Sciatic nerve (tissue), 2 donors: ENCODE data around the gene SLC9A2. TPM values are rescaled to one million over a fixed set of nuclear protein-coding genes. Genes with fewer than 3 reads are reported as not detected.

Experiments used
- ATAC-seq: fragments of 200-7000 bp; cut with Tn5 transposase; one replicate; pipeline ENCODE4 v1.9.1; 2020; ENCODE audit warnings: mild to moderate bottlenecking, moderate library complexity
- DNase-seq: peaks from one replicate; pipeline ENCODE4 v3.0.0-alpha.2; 2020; ENCODE audit warnings: low spot score
- intact Hi-C: fragments of 100-400 bp; cut with DNase I; formaldehyde crosslinking; loops from one replicate; pipeline ENCODE4 v1.14.2; 2022
- total RNA-seq: library from RNA; stranded (reverse); fragmentation: NEBNext Ultra II Directional; extraction: Animal tissue kit (Norgen Biotek cat#: 25700); gene quantifications from one replicate; pipeline ENCODE4 v1.2.1, GENCODE V29; 2021
- donor health status: DM: no; HTN: no; CAD: no.
- donor health status: DM: no; HTN: no; CAD: no.

The SLC9A2 gene
- total RNA-seq, 1 donor from 2014 or later = not detected

DNA sequence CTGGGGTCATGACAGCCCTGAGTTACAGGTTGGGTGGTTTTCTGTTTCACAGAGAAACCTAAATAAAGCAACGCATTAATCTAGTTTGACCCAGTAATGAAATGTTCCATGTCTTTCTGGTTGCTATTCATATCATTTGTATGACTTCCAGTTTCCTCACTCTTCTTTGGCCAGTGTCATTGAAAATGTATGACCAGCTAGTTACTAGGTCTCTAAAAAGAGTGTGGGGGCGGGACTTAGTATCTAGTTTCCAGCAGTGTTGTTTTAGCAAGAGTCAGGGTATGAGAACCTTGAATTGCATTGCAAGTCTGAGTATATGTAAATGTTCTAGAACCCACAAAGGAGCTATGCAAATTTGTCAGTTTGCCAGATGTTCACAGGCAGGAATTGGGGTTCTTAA, 47.7 kb downstream of the SLC9A2 start:
- ATAC-seq = no peak
- intact Hi-C loops = no loop called here
- no peak for DNase-seq

DNA sequence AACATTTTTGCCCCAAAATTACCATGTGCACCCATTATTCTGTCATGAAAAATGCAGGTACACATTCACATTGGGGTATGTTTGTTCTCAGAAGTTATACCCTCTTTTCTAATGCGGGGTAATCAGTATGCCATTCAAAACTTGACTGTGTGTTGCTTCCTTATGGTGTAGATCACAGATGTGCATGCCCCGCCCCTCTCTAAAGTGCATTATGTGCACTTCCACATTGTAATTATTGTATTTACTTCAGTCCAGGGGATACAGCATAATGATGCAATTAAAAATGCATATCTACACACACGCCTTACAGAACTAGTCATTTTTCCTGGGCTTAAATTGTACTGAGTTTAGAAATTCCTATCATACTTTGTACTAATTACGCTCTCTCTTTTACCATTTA, 48.8 kb downstream of the SLC9A2 start:
- DNase-seq (no peak), ATAC-seq (no peak)
- intact Hi-C loops = no loop called here

DNA sequence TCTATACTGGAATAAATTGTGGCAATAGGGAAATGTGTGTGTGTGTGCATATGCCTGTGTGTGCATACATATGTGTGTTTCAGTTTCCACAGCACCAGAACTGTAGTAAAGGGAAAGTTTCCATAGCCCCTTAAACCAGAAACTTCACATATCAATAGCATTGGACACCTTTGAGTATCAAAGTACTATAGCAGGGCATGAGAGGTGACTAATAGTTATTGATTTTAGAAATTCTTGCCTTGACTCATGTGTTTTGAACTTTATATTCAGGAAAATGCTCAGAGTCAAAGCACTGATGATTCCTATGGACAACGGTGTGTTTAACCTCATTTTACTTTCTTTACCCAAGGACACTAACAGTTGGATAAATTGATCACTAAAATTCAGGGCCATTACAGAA, 50.0 kb downstream of the SLC9A2 start:
- no peak for ATAC-seq
- DNase-seq = no peak
- intact Hi-C loops = no loop called here

DNA sequence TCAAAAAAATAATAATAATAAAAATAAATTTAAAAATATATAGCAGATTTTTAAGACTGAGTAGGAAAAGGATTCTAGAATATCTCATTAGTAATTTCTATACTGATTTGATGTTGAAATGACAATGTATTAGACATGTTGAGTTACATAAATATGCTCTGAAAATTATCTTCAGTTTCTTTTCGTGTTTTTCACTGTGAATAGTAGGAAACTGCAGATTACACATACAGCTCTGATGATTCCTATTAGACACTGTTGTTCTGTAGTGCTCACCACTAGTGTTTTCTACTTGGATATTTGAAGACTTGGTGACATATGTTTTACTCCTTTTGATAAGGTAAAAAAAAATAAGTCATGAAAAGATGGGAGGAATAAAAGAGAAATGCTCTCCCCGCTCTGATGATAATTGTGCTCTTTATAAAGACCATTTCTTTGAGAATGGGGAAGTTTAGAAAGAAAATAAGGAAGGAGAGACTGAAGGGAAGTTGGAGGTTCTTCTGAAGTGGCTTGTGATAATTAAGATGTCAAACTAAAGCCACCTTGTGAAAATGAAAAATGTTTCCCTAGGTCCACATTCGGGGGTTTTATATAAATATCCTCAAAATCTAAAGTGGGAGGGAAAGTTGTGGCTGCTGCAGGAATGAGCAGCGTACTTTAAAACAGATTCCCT, 52.9 kb downstream of the SLC9A2 start:
- intact Hi-C loops = no loop called here
- ATAC-seq = no peak

DNA sequence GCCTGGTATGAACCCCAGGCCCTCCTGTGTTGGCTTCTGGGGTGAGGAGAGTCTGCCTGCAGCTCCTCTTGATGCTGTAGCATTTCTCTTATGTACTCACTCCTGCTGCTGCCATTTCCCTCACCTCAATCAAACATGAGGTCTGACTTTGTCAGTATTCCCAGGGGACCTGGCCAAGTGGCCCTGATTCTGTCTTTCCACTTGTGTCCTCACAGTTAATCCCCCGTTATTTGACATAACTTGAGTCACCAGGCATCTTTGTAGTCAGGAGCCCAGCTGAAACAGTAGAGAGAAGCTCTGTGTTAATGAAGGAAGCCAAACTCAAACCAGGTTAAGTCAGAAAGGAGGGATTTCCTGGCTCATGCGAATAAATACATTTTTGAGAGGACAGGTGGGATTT, 55.0 kb downstream of the SLC9A2 start:
- no peak for DNase-seq
- intact Hi-C loops = no loop called here
- ATAC-seq = no peak

More for the DNA sequence above, 52.9 kb downstream of the SLC9A2 start:
- DNase-seq = no peak

DNA sequence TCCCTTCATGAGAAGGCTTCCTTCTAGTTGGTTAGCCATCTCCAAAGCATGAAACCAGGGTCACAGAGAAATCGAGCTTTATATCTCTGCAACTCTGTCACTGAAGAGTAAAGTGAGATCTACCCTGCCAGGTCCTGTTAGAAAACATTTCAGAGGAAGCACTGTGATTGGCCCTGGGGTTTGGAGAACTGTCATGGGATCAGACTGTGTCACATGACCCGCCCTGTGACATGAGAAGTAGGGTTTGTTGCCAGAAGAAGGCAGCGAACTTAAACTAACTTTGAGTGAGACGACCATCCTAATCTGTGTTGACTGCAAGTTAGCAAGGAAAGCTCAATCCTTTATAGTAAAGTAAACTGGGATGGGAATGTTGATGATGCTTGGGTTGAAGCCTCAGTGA, 55.5 kb downstream of the SLC9A2 start:
- no peak for ATAC-seq
- no peak for DNase-seq
- intact Hi-C loops = no loop called here

DNA sequence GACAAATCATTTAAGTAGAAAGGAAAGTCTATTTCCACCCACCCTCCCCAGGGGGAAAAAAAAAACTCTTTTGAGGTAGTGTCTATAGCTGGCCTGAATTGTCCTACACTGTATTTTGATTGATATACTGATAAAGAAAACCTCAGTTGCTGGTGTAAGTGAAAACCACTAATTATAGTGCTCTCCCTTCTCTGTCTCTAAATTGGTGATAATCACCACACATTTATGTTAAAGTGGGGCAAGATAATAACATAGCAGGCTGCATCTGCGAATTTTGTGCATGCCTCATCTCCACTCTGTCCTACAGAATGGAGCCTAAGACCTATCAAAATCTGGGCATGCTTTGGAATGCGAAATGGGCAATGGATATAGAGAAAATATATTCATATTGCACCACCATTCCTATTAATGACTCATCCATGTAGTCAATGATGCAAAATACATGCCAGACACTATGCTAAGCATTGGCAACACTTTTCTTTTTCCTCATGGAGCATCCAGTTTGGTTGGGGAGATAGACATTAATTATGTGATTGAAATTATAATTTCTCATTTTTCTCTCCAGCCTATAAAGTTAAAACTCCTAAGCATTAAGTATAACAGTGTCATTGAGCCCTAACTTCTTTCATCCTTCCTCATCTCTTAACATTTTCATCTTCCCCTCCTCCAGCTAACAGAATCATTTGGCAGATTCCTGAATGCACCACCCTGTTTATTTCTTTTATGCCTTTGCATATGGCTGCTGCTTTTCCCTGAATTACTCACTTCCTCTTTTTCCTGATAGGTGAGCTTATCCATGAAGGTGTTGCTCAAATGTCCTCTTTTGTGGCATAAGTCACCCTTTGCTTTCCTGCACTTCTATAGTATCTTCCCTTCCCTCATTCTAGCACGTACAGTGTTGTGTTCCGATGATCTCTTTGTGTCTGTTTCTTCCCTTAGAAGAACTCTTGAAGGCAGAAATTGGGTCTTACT, 58.2 kb downstream of the SLC9A2 start:
- DNase-seq (no peak), ATAC-seq (no peak)
- intact Hi-C loops = no loop called here

DNA sequence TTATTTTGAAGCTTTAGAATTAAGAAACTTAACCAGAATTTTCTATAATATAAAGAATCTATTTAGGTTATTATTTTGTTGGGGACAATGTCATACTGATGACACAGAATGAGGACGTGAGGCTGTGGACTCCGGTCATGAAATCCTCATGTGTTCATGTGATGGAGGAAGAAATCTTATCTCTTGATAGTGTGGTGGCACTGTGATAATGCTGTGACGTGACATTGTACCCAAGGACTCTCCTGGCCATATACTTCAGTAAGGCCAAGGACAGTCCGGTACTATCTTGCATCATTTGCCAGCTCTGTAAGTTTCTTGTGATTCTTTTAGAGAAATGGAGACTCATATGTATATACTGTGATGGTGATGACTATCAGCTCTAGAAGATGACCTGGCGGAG, 59.1 kb downstream of the SLC9A2 start:
- ATAC-seq = no peak
- intact Hi-C loops = no loop called here
- DNase-seq = no peak

DNA sequence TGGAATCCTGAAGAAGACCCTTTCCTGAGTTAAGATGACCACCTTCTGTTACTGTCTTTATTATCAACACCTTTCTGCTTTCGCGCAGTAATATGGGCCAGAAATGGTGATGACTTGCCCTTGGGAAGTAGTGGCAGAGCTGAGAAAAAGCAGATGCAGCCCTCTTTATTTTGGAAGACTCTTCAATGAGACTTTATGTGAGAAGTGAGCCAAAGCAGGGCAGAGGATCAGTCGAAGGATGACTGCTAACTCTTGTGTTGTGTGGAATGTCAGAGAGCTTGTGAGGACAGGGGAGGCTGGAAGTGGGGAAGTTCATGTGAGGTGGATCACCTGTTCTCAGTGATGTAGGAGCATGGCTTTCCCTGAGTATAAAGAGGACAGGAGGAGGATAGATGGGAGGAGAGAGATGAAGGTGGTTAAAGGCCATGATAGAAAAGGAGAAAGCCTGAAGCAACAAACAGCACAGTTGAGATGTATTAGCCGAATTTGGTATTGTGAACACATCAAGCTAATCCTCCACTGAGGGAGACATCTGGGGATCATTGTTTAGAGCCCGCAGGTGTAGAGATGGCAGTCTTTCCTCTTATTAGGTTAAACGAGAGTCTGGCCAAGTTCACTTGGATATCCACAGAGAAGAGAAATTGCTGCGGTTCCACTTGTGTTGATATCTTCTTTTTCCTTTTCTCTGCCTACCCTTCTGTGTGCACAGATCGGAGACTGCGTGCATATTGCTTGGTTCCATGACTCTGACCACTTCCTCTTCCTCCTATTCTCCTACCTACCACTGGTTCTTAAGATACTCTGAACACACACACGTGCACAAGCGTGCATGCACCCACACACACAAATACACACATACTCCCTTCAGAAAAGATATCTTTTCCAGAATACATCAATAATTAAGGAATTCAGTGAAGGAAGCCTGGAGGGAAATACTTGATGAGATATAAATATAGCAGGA, 67.4 kb downstream of the SLC9A2 start:
- ATAC-seq = no peak
- intact Hi-C loops = no loop called here

DNA sequence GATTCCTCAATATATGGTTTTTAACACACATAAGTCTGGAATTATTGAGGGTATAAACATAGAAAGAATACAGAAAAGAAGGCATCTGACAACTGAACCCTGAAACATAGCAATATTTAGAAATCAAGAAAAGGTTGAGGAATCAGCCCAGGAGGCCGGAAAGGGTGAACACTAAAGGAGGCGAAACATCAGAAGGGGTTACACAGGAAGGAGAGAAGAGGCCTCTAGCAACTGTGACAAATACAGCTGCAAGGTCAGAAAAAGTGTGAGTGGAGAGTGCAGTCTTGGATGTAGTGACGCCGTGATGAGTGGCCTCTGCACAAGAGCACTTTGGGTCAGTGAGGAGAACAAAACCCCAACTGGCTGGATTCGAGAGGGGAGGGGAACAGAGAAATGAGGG, 70.7 kb downstream of the SLC9A2 start:
- intact Hi-C loops = no loop called here
- no peak for ATAC-seq
- no peak for DNase-seq

More for the DNA sequence above, 67.4 kb downstream of the SLC9A2 start:
- DNase-seq = no peak

DNA sequence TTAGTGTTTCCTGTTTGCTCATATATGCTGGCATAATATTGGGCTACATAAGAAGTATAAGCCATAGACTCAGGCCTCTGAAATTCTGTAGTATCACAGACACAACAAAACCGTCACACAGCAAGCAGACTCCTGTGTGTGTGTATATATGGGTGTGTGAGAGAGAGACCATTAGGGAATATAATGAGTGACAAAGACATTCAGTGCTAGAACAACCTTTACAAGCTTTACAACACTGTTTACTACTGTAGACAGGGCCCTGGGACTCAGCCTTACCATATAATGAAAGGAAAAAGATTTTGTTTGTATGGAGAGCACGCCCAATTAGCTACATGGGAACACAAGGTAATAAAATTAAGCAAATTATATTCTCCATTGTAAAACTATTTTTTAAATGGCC, 77.1 kb downstream of the SLC9A2 start:
- intact Hi-C loops = no loop called here
- DNase-seq = no peak
- ATAC-seq = no peak

DNA sequence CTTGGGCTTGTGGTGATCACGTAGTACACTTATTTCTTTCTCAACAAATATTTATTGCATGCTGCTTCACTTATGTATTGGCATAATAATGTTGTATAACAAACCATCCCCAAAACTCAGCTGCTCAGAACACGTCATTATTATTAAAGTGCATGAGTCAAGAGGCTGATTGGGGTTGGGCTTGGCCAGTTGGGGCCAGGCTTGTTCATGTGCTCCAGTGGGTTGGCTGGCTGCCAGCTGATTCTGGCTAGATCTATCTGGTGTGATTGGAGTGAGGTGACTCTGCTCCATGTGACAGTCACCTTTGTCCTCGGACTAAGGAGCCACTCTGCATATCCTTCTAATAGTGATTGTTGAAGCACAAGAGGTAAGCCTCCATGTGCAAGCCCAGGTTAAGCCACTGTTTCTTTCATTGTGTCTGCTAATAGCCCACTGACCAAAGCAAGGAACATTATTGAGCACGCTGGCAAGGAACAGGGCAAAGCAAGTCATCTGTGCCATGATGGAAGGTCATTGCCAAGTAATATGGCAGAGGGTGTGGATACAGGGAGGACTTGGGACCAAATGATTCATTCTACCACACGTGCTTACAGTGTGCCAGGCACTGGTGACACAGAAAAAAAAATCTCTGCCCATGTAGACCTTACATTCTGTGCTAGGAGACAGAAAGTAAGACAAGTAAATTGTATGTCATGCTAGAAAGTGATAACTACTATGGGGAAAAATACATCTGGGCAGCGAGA, 79.2 kb downstream of the SLC9A2 start:
- intact Hi-C loops = no loop called here
- DNase-seq (no peak), ATAC-seq (no peak)

DNA sequence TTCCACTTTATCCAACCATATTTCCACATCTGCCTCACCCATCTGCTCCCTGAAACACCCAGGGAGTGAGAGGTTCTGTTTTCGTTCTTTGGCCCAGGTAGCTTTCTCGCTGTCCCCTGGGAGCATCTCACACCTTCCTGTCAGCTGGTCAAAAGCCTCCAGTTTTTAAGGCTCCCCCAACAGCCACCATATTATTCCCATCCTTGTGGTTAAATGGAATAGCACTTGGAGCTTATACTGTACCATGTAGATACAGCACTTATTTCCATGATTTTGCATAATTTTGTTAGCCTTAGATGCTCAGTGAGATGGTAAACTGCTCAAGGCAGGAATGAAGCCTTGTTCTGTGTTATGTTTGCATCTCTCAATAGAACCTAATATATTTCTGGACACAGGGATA, 84.0 kb downstream of the SLC9A2 start:
- DNase-seq (no peak), ATAC-seq (no peak)
- intact Hi-C loops = no loop called here

DNA sequence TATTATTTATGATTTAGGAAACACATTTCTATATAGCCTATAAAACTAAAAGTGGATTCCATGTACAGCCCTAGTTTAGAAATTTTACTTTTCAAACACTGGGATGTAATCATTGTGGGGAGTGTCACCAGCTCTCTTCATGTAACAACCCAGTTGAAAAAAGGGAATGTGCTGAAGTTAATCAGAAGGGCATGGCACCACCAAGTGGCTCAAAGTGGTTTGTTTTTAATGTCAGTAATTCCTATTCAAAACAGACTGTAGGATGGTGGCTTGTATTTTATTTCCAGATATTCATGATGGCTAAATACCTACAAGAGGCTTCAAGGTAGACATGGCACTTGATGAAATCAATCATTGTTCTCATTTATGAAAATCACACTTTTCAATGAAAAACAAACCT, 84.4 kb downstream of the SLC9A2 start:
- no peak for DNase-seq
- intact Hi-C loops = no loop called here
- ATAC-seq = no peak

DNA sequence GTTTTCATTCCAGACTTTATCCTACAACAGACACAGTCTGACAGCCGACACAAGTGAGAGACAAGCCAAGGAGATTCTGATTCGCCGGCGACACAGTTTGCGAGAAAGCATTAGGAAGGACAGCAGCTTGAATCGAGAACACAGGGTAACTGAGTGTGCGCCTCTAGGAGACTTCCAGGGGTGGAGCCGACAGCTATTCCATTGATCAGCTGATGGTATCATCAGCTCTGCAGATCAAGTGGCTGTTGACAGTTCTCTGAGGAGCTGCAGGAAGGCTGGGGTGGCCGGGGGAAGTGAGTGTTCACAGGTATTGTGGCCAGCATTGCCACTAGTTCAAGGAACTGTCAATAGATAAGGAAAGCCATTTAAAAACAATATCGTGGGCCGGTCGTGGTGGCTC, 85.2 kb downstream of the SLC9A2 start:
- intact Hi-C loops = no loop called here
- ATAC-seq (no peak), DNase-seq (no peak)

DNA sequence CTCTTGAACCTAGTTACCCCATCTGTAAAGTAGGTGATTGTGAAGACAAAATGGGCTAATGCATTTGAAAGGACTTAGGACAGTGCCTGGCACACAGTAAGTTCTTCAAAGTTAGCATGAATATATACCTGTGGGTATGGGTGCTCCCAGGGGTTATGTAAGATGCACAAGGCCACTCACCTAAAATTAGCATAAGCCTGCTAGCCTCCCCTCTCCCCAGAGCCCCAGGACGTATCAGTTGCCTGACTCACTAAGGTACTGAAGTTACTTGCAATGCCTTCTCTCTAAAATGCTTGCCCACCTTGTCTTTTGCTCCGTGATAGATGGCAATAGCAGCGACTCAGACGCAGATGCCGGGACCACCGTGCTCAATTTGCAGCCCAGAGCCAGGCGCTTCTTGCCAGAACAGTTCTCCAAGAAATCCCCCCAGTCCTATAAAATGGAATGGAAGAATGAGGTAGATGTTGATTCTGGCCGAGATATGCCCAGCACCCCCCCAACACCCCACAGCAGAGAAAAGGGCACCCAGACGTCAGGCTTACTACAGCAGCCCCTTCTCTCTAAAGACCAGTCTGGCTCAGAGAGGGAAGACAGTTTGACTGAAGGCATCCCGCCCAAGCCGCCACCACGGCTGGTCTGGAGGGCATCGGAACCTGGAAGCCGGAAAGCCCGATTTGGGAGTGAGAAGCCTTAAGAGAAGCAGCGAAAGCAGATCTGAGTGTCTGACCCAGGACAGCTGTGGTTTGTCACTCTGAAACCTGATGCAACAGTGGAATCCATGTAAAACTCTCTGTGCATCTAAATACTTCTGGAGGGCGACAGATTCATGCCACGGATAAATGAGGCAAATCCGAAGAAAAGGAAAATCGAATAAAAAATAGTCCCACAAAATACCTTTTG, 88.7 kb downstream of the SLC9A2 start:
- ATAC-seq (no peak), DNase-seq (no peak)
- intact Hi-C loops = no loop called here

DNA sequence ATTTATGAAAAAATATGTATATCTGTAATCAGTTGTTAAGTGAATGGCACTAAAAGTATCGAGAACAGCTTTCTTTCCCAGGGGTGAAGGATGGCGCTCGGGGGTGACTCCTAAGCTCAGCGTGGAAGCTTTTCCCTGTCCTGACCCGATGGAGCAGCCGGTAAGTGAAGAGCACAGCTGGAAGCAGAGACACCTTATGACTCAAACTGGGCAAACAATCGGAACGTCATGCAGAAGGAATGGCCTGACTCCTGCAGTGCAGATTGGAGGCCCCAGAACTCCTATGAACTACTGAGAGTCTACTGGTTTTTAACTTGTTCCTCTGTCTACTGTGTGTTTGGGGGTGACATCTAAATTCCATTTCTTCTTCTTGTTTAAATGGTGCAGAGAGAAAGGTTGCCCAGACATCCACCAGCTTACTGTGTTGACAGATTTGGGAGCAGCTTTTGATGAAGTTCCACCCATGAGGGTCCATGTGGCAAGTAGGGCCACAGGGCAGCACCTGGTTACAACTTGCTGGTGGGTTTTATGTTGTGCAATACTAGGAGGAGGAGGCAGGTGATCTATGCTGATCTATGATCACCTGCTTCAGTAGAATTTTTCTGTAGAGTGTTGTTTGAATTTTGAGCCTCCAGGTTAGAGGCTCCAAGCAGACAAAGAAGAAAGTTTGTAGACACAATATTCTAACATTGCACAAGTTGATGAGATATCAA, 89.7 kb downstream of the SLC9A2 start:
- intact Hi-C loops = no loop called here
- ATAC-seq = no peak
- no peak for DNase-seq
